ENCODE results near the gene MTHFSD.

The MTHFSD gene

DNA sequence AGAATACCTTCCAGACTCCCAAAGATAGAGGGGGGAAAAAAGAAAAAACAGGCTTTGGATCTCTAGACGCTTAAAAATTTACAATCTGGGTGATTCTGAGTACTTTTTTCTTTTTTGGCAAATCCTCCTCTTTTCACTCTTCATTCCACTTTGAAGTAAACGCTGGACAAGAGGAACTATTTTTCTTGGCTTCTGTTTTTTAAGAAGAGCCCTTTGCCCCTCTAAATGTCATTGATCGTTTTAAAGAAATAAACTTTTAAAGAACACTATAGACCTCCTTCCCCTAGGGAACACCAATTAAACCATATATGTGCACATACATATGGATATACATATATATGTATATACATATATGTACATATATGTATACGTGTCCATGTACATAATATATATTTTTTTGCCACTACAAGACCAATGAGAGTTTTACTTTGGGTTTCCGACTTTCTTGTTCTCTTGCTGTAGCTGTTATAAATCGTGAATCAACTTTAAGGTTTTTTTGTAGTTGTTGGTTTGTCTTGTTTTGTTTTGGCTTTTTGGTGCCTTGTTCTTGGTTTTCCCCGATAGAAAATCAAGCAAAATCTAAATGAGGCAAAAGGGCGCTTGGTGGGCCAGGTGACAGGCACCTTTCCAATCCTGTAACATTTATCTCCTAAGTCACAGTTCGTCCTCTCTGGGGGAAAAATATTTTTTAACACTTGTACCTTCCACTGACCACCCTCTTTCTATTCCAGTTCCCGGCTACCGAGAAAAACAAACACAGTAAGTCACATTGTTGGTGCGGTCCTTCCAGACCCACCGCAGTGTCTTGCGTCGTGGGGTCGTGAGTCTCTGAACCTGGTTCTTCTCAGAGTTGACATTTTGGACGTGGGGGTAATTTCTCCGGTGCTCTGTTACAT lies 40.3 kb downstream of the MTHFSD start:
- DNase-seq (ENCODE audit: low read depth), result peak; percentile 29

DNA sequence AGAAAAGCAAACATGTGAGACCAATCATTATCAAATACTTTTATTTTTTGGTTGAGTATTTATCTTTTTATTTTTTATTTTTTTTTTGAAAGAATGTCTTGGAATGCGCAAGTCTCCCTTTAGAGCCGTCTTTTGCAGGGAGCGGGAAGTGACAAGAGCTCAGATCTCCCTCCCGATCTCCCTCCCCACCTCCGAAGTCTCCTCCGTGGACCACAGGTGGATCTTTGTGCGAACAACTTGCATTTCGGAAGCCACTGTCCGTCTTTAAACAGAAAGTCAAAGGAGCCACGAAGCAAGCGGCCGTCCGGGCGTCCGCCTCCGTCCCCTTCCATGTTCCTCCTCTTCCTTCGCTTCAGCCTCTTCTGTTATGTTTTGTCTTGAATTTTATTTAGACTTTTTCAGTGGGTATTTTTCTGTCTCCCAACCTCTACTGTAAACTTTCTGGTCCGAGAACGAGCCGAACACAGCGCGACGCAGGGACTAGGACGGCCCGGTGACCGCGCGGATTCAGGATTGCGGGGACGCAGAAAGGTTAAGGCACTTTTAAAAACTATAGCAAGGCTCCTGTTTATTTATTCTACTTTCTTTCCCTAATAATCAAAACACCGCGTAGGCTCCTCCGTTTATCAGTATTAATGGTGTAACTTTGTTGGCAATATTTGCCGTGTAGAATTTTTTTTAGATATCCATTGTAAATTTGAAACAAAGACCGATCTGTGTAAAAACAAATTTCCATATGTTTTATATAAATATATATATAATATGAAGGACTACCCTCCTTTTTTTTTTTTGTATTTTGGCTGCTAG lies 41.4 kb downstream of the MTHFSD start:
- peak; percentile 23 for DNase-seq (ENCODE audit: low read depth)

DNA sequence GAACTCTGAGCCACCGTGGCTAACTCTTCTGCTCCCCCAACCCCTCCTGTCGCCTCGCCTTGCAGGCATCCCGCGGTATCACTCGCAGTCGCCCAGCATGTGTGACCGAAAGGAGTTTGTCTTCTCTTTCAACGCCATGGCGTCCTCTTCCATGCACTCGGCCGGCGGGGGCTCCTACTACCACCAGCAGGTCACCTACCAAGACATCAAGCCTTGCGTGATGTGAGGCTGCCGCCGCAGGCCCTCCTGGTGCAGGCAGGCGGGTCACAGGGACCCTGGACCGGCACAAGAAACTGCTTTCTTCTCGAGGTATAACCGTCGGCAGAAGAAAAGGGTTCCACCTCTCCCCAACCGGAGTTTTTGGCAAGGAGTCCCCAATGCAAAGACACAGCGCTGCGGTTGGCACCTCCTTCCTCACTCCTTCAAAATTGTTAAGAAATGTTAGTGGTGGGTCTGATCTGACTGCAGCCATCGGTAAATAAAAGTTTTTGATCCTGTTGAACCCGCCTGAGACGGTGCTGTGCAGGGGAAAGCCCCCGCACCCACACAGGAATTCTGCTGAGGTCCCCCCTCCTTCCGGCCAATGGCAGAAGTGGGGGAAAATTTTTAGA lies 42.1 kb downstream of the MTHFSD start:
- DNase-seq (ENCODE audit: low read depth), result peak; percentile 31

DNA sequence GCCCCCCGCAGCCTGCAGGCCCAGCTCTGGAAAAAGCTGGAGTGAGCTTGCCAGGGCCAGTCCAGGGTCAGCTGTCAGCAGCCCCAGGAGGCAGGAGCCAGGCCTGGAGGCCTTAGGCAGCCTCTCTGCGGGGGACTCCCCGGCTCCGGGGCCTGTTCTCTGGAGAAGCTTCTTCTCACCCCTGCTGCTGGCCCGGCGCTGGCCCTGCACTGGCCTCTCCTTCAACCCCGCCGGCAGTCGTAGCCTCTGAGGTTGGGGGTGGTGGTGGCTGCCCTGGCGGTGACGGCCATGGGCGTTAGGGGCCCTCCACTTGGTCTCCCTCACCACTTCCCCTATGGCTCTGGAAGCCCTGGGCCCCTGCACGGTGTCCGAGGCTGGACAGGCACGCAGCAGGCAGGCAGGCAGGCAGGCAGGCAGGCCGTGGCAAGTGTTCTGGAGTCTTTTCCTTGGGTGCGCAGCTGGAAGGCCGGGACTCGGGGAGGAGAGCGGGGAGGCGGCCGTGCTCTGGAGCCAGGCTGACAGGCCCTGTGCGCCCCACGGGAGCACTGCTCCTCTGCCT lies 42.7 kb downstream of the MTHFSD start:
- peak; percentile 32 for DNase-seq (ENCODE audit: low read depth)

DNA sequence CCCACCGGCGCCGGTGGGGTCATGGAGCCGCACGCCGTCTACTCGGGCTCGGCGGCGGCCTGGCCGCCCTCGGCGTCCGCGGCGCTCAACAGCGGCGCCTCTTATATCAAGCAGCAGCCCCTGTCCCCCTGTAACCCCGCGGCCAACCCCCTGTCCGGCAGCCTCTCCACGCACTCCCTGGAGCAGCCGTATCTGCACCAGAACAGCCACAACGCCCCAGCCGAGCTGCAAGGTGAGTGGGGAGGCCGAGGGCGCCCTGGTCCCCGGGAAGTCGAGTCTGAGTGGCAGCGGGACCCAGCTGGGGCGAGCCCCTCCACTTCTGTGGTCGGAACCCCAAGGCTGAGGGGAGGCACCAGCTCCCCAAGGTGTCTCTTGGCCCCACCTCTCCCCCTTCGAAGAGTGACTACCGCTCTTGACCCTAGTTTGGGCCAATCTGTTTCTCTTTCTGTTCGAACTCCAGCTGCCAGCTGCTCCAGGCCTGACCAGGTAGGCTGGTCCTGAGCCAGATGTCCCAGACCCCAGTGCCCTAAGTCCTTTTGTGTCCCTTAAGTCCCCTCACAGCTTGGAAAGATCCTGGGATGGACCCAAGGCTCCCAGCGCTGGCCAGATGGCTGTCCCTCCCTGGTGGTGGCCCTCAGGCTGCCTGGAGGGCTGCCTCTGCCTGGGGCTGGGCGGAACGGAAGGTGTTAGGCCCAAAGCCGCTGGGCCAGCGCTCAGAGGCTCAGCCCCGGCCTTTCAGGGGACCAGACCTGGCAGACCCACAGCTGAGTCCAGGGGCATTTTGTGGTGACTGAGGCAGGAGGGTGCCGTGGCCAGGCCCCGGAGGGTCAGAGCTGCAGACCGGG lies 43.5 kb downstream of the MTHFSD start:
- DNase-seq (ENCODE audit: low read depth), result no peak

DNA sequence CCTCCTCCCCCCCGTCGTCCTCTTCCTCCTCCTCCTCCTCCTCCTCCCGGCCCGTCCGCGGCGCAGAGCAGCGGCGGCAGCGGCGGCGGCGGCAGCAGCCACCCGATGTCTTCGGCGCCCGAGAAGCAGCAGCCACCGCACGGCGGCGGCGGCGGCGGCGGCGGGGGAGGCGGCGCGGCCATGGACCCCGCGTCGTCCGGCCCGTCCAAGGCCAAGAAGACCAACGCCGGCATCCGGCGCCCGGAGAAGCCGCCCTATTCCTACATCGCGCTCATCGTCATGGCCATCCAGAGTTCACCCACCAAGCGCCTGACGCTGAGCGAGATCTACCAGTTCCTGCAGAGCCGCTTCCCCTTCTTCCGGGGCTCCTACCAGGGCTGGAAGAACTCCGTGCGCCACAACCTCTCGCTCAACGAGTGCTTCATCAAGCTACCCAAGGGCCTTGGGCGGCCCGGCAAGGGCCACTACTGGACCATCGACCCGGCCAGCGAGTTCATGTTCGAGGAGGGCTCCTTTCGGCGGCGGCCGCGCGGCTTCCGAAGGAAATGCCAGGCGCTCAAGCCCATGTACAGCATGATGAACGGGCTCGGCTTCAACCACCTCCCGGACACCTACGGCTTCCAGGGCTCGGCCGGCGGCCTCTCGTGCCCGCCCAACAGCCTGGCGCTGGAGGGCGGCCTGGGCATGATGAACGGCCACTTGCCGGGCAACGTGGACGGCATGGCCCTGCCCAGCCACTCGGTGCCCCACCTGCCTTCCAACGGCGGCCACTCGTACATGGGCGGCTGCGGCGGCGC lies 44.4 kb downstream of the MTHFSD start, which contains the start of gene FOXF1:
Gene FOXF1 (plus strand): TSS at position 63 of the 797 bp plus-strand sequence. CDS start 43 bp downstream, at position 106.
- peak; percentile 83 for DNase-seq (ENCODE audit: low read depth)

DNA sequence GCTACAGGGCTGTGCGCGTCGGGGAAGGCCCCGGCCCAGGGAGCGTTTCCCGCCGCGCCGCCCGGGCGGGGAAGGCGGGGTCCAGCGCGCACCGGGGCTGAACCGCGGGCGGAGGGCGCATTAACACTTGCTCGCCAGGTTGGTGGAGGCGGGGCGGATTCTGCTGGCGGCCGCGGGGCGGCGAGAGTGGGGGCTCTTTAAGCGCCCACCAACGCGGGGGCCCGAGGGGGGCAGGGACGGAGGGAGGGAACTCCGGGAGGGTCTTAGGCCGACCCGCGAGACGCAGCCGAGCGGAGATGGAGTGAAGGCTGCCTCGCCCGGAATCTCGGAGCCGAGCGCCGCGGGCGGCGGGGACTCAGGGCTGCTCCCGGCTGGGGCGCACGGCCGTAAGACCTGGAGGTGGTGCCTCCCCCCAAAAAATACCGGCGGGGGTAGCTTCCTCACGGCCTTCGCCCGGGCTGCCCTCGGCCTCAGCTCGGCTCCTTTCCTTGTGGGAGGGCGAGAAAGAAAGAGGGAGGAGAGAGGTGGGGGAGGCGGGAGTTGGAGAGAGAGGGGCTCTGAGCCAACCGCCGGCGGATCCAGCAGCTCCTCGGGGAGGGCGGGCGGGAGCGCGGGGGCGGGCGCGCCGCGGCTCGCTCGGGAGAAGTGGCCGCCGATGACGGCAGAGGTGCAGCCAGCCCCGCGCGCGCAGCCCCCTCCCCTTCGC lies 45.1 kb downstream of the MTHFSD start:
- peak; percentile 94 for DNase-seq (ENCODE audit: low read depth)

DNA sequence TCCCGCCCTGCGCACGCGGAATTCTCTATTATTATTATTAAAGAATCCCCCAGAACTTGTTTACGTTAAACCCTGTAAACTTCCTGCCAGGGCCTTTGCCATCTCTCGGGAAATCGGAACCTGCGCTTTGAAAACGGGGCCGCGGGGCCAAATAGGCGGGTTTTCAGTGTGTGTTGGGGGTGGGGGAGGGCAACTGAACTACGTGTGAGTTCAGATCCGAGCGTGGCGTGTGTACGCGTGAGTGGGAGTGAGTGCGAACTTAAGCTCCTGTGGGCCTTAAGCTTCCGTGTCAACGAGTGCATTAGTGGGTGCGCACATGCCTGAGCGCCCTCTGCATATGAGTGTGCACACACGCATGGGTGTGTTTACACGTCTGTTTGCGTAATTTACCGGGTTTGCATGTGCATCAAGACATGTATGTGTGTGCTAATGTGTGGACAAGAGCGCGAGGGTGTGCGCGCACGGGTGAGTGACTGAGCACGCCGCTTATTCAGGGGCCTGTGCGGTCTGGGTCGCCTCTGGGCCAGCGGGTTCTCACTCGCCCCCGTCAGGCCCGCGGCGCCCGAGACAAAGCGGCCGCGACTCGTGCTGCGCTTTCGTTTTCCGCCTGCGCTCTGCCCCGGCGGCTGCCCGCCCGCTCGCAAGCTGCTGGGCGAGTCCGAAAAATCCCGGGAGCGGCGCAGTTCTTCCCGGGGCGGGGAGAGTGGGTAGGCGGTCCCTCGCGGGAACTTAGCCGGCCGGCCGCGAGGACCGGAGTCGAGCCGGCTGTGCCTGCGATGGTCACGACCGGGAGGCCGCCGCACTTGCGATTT lies 45.9 kb downstream of the MTHFSD start:
- DNase-seq (ENCODE audit: low read depth), result peak; percentile 84

DNA sequence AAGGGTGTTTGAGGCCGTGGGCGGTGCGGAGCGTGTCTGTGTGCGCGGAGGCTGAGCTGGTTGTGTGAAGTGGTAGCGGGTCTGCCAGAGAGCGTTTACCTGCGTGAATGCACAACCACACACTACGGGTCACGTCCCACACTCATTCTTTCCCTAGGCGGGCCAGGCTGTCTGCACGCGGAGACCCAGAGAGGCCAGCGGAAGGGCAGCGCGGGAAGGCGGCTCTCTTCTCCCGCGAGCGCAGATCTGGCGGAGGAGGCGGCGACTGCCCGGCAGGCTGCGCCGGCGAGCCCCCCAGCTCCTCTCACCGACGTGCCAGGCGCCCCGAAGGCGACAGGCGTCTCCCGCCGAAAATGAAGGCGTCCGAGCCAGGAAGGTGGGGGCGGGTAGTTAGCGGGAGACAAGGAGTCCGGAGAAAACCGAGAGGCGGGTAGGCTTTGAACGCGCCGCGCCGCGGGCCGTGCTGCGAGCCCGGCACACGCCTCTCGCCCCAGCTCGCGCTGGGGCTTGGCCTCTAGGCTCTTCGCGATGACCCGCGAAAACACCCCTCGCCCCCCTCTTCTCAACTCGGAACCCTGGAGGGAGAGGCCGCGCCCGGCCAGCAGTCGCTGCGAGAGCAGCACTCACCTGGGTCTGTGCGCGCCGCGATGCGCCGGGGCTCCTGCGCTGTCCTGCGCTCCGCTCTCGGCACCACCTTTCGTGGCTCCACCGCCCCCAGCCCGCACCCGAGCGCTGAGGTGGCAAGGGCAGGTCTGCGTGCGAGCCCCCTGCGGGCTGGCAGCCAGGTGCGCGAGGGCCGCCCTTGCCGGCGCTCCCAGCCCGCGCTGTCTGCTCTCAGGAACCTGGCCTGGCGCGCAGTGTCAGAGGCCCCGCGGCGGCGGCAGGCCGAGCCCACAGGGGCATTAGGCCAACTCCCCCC lies 46.7 kb downstream of the MTHFSD start:
- DNase-seq (ENCODE audit: low read depth), result peak; percentile 34

DNA sequence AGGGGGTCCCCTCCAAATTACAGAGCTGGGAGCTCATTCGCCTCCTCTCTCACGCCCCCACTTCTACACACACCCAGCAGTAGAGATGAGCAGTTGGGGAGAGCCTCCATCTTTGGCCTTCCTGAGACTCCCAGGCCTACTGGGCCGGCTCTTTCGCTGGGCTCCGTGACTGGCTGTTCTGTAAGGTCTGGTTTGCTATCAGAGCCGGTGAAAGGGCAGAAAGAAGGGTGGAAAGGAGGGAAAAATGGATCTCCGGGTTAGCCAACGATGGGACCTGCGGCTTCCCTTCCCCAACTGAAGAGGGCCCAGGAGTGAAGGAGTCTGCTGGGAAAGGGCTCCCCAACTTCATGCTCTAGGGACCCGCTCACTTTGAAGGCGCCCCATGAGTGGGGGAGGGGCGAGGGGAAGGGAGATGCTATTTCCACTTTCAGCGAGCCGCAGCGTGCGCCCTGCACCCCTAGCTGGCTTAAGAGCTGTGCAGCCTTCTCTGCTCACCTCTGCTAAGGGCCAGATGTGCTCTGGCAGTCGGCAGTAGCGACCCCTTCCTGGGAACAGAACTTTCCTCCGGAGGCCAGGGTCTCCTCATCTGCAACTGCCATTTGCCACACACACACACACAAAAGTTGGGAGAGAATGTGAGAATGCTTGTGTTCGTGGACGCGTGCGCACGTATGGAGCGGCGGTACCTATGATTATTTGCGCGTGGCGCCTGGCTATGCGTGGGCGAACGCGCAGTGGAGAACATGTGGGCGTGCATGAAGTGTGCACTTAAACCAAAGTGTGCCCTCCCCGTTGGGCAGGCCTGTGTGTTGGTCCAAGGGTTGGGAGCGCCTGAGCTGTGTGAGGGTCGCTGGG lies 47.6 kb downstream of the MTHFSD start:
- DNase-seq (ENCODE audit: low read depth), result no peak

DNA sequence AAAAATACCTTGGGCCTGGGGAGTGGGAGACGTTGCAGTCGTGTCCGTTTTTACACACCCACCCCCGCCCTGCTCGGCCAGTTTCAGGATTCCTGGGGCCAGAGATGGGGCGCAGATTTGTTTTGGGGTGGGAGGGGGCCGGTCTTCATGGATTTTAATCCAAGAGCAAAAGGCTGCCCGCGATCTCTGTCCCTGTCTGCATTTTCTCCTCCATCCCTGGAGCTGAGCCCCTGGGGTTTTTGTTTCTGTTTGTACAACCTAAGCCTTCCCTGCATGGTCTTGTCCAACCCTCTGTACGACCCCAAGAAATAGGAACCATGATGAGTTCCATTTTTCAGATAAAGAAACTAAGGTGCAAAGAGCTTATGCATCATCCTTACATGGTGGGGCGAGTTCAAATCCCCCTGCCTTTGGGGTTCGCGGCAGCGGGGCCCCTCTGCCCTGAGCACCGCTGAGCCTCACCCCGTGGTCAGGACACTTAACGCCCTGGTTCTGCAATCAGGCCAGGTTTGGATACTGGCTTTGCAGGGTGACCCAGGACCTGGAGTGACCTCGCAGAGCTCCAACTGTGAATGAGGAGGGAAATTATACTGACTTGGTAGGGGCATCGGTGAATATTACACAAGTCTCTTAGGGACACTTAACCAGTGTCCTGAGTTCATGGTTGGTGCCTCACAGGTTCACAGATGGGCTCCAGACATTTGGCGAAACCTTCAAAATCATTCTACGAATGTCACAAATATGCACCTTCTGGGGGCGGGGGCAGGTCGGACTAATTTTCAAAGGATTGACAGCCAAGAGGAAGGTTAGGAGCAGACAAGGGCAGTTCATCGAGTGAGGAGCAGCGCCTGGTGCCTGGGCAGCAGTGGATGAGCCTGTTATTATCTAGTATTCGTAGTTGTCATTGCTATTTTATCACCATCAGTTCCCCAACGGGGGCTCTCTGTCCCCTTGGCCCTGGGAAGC lies 48.9 kb downstream of the MTHFSD start:
- DNase-seq (ENCODE audit: low read depth), result no peak

DNA sequence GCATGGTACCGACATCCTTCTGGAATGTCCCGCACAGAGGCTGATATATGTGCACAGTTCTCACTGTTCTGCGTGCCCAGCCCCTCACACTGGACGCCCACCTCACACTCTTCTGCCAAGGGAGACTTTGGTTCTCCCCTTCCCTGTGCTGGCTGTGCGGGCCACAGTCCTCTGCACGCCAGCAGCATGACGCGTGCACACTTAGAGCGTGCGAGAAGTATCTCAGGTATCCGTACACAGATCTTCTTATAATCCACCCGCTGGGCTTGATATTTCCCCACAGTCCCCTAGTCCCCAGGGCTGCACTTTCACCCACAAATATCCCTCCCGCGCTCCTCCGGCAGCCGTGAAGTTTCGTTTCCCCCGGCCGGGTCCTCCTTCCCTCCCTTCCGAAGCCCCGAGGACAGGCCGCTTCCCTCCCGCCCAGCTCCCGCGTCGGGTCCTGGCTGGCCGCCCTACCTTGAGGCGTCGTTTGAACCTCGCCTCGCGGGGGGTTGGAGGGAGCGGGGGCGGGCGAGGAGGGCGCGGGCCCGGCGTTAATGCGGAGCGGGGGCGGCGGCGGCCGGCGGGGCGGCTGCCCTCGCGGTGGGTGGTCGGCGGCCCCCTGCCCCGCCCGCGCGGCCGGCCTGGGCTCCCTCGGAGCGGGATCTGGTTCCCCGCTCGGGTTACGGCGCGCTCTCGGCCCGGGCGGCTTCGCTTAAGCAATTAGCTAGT lies 49.7 kb downstream of the MTHFSD start:
- no peak for DNase-seq (ENCODE audit: low read depth)

DNA sequence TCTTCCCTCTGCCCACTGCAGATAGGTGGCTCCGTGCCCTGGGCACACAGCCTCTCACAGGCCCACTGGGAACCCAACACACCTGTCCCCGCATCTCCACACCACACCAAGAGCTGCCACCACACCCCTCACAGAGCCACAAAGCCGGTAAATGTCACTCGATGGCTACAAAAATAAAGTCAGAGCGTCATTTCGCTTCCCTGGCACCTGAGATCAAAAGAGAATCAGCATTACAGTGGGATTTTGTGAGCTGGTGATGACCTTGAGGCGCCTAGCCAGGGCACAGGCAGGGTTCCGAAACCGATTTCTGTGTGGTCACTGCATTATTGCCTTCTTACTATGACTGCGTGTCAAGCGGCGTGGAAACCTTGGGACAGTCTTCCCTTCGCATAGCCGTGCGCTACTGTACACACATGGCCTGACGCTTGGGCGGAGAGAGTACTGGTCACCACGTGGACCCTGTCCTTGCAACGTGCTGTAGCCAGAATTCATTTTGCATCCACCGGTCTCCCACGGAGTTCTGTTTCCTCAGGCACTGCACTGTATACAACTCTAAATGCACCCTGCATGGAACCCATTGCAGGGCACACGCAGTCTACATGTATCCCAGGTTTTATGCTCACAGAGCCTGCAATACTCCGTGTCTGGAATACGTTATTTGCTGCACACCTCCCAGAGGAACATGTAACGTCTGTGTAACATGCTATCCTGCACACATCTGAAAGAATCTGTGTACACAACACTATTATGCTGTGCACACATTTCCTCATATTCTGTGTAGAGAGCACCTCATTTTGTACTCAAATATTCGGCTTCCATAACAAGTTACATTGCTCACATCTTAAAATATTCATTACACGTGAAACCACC lies 50.5 kb downstream of the MTHFSD start:
- peak; percentile 30 for DNase-seq (ENCODE audit: low read depth)

DNA sequence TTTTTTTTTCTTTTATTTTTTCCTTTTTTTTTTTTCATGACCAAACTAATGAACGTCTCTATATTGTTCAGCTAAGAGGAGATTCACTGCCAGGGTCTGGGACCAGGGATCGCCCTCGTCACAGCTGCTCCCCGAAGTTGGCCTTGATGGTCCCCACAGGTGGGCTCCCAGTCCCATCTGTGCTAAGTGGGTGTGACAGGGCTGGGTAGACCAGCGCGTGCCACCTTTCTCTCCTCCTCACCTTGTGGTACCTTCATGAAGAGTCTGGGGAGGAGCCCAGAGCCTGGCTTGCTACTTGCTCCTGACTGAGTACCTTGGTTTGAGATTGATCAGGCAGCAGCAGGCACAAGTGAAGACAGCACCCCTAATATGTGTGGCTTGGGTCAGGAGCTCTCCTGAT lies 51.2 kb downstream of the MTHFSD start:
- no peak for DNase-seq (ENCODE audit: low read depth)

Measured in amniotic epithelial cell (primary cell).